ENCODE data around the gene STARD9. TPM values are rescaled to one million over a fixed set of nuclear protein-coding genes. Genes with fewer than 3 reads are reported as not detected.

The STARD9 gene
- total and polyA plus RNA-seq, 2 of the 13 experiments (the other 11 are each of a cell fraction or from before 2014, with no cell fraction given), result 5.3 to 7.5 TPM

DNA sequence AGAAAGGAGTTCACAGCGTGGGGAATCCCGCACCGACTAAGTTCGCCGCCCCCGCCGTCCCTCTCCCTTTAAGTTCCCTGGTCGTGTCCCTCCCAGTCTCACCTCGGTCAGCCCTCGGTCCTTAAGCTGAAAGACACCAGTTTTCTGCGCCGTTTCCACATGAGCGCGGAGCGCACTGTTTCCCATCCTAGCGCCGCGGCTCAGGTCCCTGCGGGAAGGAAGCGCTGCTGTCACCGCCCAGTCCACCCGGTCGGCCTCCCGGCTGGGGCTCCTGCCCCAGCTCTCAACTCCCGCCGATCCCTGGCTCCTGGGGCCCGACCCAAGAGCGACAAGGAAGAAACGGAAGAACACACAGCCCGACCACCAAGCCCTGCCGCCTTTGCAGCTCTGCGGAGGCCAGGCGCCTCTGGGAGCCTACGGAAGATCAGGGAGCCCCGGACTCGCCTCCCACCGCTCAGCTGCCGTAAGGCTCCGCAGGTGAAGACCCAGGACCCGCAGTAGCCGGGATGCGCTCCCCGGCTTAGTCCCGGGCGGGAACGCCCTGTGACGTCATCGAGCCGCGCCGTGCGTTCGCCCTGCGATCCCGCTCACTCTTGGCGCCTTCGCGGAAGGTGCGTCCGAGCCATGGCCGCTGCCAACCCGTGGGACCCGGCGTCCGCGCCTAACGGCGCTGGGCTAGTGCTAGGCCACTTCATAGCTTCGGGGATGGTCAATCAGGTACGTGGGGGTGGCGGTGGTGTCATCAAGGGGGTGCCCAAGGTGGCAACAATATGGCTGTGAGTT lies 27.0 kb upstream of the STARD9 start, which contains the start of the genes HAUS2 and LRRC57 (continued):
- TF ChIP-seq, protein P1, sequence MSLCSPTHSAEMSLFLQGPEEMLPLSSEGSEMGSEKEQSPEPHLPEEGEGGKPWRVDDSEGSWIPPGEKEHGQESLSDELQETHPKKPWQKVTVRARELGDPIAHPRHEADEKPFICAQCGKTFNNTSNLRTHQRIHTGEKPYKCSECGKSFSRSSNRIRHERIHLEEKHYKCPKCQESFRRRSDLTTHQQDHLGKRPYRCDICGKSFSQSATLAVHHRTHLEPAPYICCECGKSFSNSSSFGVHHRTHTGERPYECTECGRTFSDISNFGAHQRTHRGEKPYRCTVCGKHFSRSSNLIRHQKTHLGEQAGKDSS (CRISPR knock-in tag; IDR thresholded peaks at IDR 0.05; ENCODE audit: borderline replicate concordance, low read depth), result peak; percentile 52; the same call in 1 of the 2 replicates
- TF ChIP-seq, protein P2, sequence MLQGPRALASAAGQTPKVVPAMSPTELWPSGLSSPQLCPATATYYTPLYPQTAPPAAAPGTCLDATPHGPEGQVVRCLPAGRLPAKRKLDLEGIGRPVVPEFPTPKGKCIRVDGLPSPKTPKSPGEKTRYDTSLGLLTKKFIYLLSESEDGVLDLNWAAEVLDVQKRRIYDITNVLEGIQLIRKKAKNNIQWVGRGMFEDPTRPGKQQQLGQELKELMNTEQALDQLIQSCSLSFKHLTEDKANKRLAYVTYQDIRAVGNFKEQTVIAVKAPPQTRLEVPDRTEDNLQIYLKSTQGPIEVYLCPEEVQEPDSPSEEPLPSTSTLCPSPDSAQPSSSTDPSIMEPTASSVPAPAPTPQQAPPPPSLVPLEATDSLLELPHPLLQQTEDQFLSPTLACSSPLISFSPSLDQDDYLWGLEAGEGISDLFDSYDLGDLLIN (CRISPR knock-in tag; IDR thresholded peaks at IDR 0.05; ENCODE audit: borderline replicate concordance), result peak; percentile 98; the same call in 1 of the 2 replicates
- no peak for TF ChIP-seq MEIS2 (CRISPR knock-in tag; IDR thresholded peaks at IDR 0.05)
- no peak for TF ChIP-seq ATF5 (CRISPR knock-in tag; IDR thresholded peaks at IDR 0.05; ENCODE audit: low read depth)
- TF ChIP-seq IKZF5 (CRISPR knock-in tag; IDR thresholded peaks at IDR 0.05), result peak; percentile 74; the same call in 1 of the 2 replicates
- no peak for TF ChIP-seq ADNP (CRISPR knock-in tag; IDR thresholded peaks at IDR 0.05)
- 0 out of 2 replicates have a peak, but pooled peaks have one; percentile 27 for TF ChIP-seq ZMYM2 (CRISPR knock-in tag; IDR thresholded peaks at IDR 0.05)
- TF ChIP-seq HOXA3 (CRISPR knock-in tag; IDR thresholded peaks at IDR 0.05), result peak; percentile 98
- TF ChIP-seq ATM (IDR thresholded peaks at IDR 0.05; ENCODE audit: borderline replicate concordance), result no peak
- TF ChIP-seq, protein P3, sequence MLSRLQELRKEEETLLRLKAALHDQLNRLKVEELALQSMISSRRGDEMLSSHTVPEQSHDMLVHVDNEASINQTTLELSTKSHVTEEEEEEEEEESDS (CRISPR knock-in tag; IDR thresholded peaks at IDR 0.05; ENCODE audit: borderline replicate concordance), result no peak; the same call in 1 of the 2 replicates
- no peak for TF ChIP-seq ZNF414 (CRISPR knock-in tag; IDR thresholded peaks at IDR 0.05)
- TF ChIP-seq ZFX (CRISPR knock-in tag; IDR thresholded peaks at IDR 0.05; ENCODE audit: low read depth), result peak; percentile 89
- TF ChIP-seq, protein P4, sequence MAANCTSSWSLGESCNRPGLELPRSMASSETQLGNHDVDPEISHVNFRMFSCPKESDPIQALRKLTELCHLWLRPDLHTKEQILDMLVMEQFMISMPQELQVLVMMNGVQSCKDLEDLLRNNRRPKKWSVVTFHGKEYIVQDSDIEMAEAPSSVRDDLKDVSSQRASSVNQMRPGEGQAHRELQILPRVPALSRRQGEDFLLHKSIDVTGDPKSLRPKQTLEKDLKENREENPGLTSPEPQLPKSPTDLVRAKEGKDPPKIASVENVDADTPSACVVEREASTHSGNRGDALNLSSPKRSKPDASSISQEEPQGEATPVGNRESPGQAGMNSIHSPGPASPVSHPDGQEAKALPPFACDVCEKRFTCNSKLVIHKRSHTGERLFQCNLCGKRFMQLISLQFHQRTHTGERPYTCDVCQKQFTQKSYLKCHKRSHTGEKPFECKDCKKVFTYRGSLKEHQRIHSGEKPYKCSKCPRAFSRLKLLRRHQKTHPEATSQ (CRISPR knock-in tag; IDR thresholded peaks at IDR 0.05; ENCODE audit: borderline replicate concordance), result no peak; the same call in 1 of the 2 replicates
- 0 out of 2 replicates have a peak, but pooled peaks have one; percentile 7 for TF ChIP-seq ZNF629 (CRISPR knock-in tag; conservative IDR thresholded peaks at IDR 0.05)
- TF ChIP-seq ZFP62 (CRISPR knock-in tag; IDR thresholded peaks at IDR 0.05), result no peak
- TF ChIP-seq EHMT2 (IDR thresholded peaks at IDR 0.05; ENCODE audit: borderline replicate concordance, low read depth, low read length), result no peak
- no peak for TF ChIP-seq SMAD9 (CRISPR knock-in tag; IDR thresholded peaks at IDR 0.05)
- peak; percentile 28; the same call in 1 of the 2 replicates for TF ChIP-seq NFYC (CRISPR knock-in tag; IDR thresholded peaks at IDR 0.05)
- no peak for TF ChIP-seq TEAD2 (CRISPR knock-in tag; IDR thresholded peaks at IDR 0.05)
- TF ChIP-seq HMGA1 (CRISPR knock-in tag; conservative IDR thresholded peaks at IDR 0.05), result no peak
- TF ChIP-seq, protein P5, sequence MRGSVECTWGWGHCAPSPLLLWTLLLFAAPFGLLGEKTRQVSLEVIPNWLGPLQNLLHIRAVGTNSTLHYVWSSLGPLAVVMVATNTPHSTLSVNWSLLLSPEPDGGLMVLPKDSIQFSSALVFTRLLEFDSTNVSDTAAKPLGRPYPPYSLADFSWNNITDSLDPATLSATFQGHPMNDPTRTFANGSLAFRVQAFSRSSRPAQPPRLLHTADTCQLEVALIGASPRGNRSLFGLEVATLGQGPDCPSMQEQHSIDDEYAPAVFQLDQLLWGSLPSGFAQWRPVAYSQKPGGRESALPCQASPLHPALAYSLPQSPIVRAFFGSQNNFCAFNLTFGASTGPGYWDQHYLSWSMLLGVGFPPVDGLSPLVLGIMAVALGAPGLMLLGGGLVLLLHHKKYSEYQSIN (CRISPR knock-in tag; IDR thresholded peaks at IDR 0.05; ENCODE audit: borderline replicate concordance), result no peak
- no peak; the same call in 1 of the 2 replicates for TF ChIP-seq TMF1 (CRISPR knock-in tag; IDR thresholded peaks at IDR 0.05; ENCODE audit: low read depth)
